Ishikawa (cell line): Measurements from ENCODE around the gene DOCK2.

Experiments
- CEBPB ChIP-seq: IDR thresholded peaks from 2 replicates; pipeline ENCODE4 v1.6.1; 2012
- CREB1 ChIP-seq: IDR thresholded peaks from 2 replicates; pipeline ENCODE4 v1.6.1; 2012; ENCODE audit warnings: low read depth
- EGR1 ChIP-seq: IDR thresholded peaks from 2 replicates; pipeline ENCODE4 v1.6.1; 2012
- EP300 ChIP-seq: IDR thresholded peaks from 2 replicates; pipeline ENCODE4 v1.6.1; 2012; ENCODE audit warnings: borderline replicate concordance
- FOXM1 ChIP-seq: IDR thresholded peaks from 2 replicates; pipeline ENCODE4 v1.6.1; 2012; ENCODE audit warnings: low read depth, borderline replicate concordance
- MAX ChIP-seq: IDR thresholded peaks from 2 replicates; pipeline ENCODE4 v1.6.1; 2012
- NFIC ChIP-seq: IDR thresholded peaks from 2 replicates; pipeline ENCODE4 v1.6.1; 2012
- RAD21 ChIP-seq: IDR thresholded peaks from 2 replicates; pipeline ENCODE4 v1.6.1; 2012; ENCODE audit warnings: low read depth
- REST ChIP-seq: IDR thresholded peaks from 2 replicates; pipeline ENCODE4 v1.6.1; 2012; ENCODE audit warnings: low read depth, mild to moderate bottlenecking
- TAF1 ChIP-seq: IDR thresholded peaks from 2 replicates; pipeline ENCODE4 v1.6.1; 2012; ENCODE audit warnings: low read depth, mild to moderate bottlenecking
- TCF12 ChIP-seq: IDR thresholded peaks from 2 replicates; pipeline ENCODE4 v1.6.1; 2012; ENCODE audit warnings: low read depth
- TEAD4 ChIP-seq: IDR thresholded peaks from 2 replicates; pipeline ENCODE4 v1.6.1; 2012
- USF1 ChIP-seq: IDR thresholded peaks from 2 replicates; pipeline ENCODE4 v1.6.1; 2012
- YY1 ChIP-seq: IDR thresholded peaks from 2 replicates; pipeline ENCODE4 v1.6.1; 2012; ENCODE audit warnings: low read depth
- ZBTB7A ChIP-seq: IDR thresholded peaks from 2 replicates; pipeline ENCODE4 v1.6.1; 2012; ENCODE audit warnings: low read depth

DOCK2 gene

GRCh38 chr5:170059221-170059620 lies 422.1 kb downstream of the DOCK2 start:
- TF ChIP-seq REST, result no peak
- TF ChIP-seq MAX, result no peak
- TF ChIP-seq TCF12, result no peak
- no peak for TF ChIP-seq CREB1
- TF ChIP-seq YY1, result no peak
- TF ChIP-seq CEBPB, result no peak
- TF ChIP-seq FOXM1, result no peak
- no peak for TF ChIP-seq USF1
- no peak for TF ChIP-seq TAF1
- TF ChIP-seq ZBTB7A, result no peak
- no peak for TF ChIP-seq EGR1
- no peak for TF ChIP-seq RAD21
- no peak for TF ChIP-seq TEAD4
- TF ChIP-seq NFIC, result no peak

- TF ChIP-seq USF1 (no peak), EGR1 (no peak), TEAD4 (no peak), MAX (no peak), FOXM1 (no peak), YY1 (no peak)
Observed at GRCh38 chr5:170067152-170067551, 430.1 kb downstream of the DOCK2 start.

GRCh38 chr5:170067574-170068170 lies 430.6 kb downstream of the DOCK2 start:
- TF ChIP-seq RAD21 (no peak), TAF1 (no peak), EGR1 (no peak), ZBTB7A (no peak), YY1 (no peak), MAX (no peak), TEAD4 (no peak), USF1 (no peak), EP300 (no peak), FOXM1 (no peak), CEBPB (no peak), TCF12 (no peak), CREB1 (no peak)

- TF ChIP-seq CEBPB, result no peak
- TF ChIP-seq EGR1, result no peak
- TF ChIP-seq REST, result no peak
- TF ChIP-seq ZBTB7A, result no peak
- no peak for TF ChIP-seq NFIC
- TF ChIP-seq YY1, result no peak
- TF ChIP-seq CREB1, result no peak
- no peak for TF ChIP-seq TCF12
- TF ChIP-seq RAD21, result no peak
- TF ChIP-seq TEAD4, result no peak
- TF ChIP-seq EP300, result no peak
- TF ChIP-seq FOXM1, result no peak
Observed at GRCh38 chr5:170069512-170069911, 432.4 kb downstream of the DOCK2 start.

- TF ChIP-seq RAD21 (peak; percentile 50), FOXM1 (no peak)
Observed at GRCh38 chr5:170070556-170071412, 433.7 kb downstream of the DOCK2 start.
